Fibroblast of skin of abdomen (primary cell): ENCODE data around the gene ANKRD18A.
"Not testable (repeated sequence)": the region's sequence is repeated elsewhere in the genome, so short reads cannot be mapped to it uniquely, and the experiment has no call there.

ENCODE experiments used
- DNase-seq: peaks from one replicate; pipeline ENCODE4 v3.0.0-alpha.2; 2013

The ANKRD18A gene

GRCh38 chr9:38626006-38626405 lies 5.6 kb upstream of the ANKRD18A start:
- no peak for DNase-seq

GRCh38 chr9:38622951-38623350 lies 2.6 kb upstream of the ANKRD18A start:
- DNase-seq = no peak

- no peak for DNase-seq
These were observed 1.9 kb upstream of the ANKRD18A start for GRCh38 chr9:38622288-38622674.

- DNase-seq = no peak
These were observed 1.3 kb upstream of the ANKRD18A start for GRCh38 chr9:38621434-38622287.

GRCh38 chr9:38619556-38620447 lies 594 bp downstream of the ANKRD18A start:
- DNase-seq = no peak

GRCh38 chr9:38598029-38598745 lies 22.2 kb downstream of the ANKRD18A start:
- not testable (repeated sequence) for DNase-seq

GRCh38 chr9:38595117-38595516 lies 25.3 kb downstream of the ANKRD18A start:
- DNase-seq = not testable (repeated sequence)

- not testable (repeated sequence) for DNase-seq
These were observed 28.9 kb downstream of the ANKRD18A start for GRCh38 chr9:38591346-38592063.

GRCh38 chr9:38583765-38584164 lies 36.6 kb downstream of the ANKRD18A start:
- DNase-seq = not testable (repeated sequence)

- not testable (repeated sequence) for DNase-seq
These were observed 40.3 kb downstream of the ANKRD18A start for GRCh38 chr9:38580112-38580511.

- not testable (repeated sequence) for DNase-seq
These were observed 44.2 kb downstream of the ANKRD18A start for GRCh38 chr9:38576181-38576580.

- DNase-seq = not testable (repeated sequence)
These were observed 54.3 kb downstream of the ANKRD18A start for GRCh38 chr9:38566048-38566447.

- DNase-seq = not testable (repeated sequence)
These were observed 55.2 kb downstream of the ANKRD18A start for GRCh38 chr9:38565178-38565577.

GRCh38 chr9:38563911-38564310 lies 56.5 kb downstream of the ANKRD18A start:
- not testable (repeated sequence) for DNase-seq

GRCh38 chr9:38561134-38561533 lies 59.3 kb downstream of the ANKRD18A start:
- not testable (repeated sequence) for DNase-seq

GRCh38 chr9:38559172-38559571 lies 61.2 kb downstream of the ANKRD18A start:
- DNase-seq = not testable (repeated sequence)

GRCh38 chr9:38557746-38558145 lies 62.6 kb downstream of the ANKRD18A start:
- not testable (repeated sequence) for DNase-seq

- DNase-seq = not testable (repeated sequence)
These were observed 65.4 kb downstream of the ANKRD18A start for GRCh38 chr9:38554966-38555365.

- not testable (repeated sequence) for DNase-seq
These were observed 67.4 kb downstream of the ANKRD18A start for GRCh38 chr9:38553019-38553418.

- DNase-seq = not testable (repeated sequence)
These were observed 73.8 kb downstream of the ANKRD18A start for GRCh38 chr9:38546497-38547163.

GRCh38 chr9:38540535-38540934 lies 79.9 kb downstream of the ANKRD18A start:
- not testable (repeated sequence) for DNase-seq
